Kidney tubule cell (primary cell): ENCODE data around the gene RIC8B.
A peak's percentile ranks its signal among the peaks of the same experiment; 100 is the strongest.

Experiments used
- DNase-seq: peaks from one replicate; pipeline ENCODE4 v3.0.0-alpha.2; 2018; ENCODE audit warnings: low spot score

The RIC8B gene

DNA sequence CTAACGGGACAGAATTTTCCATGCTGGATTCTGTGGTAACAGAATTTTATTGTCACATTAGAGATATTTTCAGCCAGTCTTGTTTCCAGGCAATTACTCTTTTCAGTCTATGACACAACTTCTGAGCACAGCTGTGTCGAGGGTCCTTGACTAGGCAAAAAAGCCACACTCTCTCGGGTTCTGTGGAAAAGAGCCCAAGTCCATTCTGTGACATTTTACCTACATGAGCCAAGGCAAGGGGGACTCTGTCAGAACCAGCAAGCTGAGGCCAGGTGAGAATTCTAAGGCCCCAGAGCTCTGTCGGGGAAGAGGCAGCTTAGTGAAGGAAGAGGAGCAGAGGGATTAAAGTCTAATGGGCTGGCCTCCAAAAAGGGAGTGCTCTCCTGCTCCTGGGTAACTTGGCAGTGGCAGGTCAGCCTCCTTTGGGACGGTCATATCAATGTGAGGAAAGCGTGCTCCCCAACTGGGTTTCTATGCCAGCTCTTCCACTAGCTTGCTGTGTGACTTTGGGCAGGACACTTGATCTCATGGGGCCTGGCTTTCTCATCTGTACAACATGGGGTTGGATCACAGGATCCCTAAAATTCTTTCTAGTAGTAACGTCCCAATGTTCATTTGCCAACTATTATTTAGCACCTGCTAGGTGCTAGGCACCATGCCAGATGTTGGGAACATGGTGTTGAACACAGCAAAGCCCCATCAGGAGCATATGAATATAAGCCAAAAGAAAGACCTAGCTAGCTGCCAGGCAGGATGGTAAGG lies 16.0 kb upstream of the RIC8B start:
- DNase-seq: no peak

DNA sequence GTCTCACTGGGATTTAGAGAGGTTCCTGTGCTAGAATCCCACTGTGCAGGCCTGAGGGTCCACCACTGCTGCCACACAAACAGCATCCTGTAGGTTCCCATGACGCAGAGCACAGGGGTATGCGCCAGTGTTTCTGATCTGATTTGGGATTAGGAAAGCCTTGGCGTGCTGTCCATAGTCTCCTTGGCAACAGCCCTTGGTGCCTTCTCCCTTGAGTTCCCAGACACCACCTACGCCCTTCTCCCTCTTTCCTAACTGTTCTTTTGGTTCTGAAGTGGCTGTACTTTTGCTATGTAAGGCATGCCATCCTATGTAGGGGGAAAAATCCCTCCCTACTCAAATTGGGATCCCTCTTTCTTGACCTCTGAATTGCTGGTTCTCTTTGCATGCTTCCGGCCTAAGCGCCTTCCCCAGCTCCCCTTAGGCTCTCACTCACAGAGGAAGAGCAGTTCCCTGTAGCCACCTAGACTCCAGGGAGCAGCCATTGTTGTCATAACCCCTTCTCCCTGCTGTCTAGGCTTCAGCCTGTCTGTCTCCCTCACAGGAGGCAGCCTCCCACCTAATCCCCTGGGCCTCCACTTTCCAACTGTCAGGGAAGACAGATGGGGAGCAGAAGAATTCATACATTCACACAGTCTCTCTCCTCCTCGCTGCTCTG lies 14.8 kb upstream of the RIC8B start:
- DNase-seq: no peak

DNA sequence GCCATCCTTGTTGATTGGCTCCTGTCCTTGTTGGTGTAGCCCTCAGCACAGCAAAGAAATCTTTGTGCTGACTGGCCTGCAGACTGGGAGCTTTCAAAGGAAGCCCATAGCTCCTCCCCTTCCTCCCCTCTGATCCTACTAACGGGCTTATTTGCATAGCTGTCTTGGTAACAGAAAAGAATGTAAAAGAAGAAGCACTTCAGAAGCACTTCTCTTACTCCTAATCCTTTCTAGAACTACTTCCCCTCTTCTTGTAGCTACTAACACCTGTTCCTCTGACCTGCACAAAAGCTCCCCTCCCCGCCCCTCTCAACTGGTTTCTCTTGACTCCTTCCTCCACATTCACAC lies 14.3 kb upstream of the RIC8B start:
- DNase-seq: no peak

DNA sequence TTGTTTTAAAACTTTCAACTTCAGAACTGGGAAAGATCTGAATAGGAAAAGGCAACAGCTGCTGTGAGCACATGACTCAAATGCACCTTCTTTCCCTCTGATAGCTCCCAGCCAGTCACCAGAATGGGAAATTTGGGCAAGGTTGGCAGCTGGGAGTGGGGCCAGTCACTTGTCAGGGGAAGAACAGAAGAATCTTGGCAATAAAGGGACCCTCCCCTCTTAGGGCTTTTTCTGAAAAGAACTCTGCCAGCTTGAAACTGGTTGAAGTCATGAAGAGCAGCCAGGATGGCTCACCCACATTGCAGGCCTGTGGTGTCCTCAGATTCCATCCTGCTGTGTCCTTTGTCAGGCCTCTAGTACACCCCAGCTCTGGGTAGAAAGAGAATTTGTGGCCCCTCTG lies 10.3 kb upstream of the RIC8B start:
- DNase-seq: no peak

DNA sequence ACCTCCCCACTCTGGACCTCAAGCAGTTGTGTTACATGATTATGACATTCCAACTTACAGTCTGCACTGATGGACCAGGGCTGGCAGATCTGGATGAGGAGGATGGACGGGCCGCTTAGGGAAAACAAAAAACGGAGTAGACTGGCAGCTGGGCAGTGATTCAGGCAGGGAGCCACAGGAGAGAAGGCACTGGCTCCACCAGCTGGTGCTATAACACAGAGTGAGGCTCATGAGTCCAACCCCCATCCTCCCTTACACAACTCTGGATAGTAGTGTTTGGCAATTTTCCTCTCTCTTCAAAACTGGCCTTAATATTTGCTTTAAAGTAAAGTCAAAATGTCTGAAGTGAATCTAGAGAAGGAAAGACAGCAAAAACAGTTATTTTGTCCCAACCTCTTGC lies 9.7 kb upstream of the RIC8B start:
- peak; percentile 10 for DNase-seq

DNA sequence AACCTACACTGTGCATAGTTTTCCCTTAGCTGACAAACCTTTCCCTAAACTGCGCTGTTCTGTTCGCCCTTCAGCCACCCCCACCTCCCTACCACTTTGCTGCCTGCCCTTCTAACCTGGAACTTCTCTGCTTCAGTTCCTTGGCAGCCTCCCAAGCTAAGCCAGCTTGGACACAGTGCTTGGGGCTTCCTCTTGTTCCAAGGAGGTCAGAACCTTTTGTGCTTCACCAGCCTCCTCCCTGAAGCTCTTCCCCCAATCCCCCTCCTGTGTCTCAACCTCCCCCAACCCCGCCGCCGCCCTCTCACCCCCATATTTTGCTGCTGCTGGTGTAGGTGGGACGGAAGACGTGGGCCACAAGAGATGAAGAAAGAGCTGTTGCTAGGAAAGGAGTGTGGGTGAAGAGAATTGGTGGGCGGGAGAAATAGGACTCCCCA lies 8.1 kb upstream of the RIC8B start:
- DNase-seq: peak; percentile 79

DNA sequence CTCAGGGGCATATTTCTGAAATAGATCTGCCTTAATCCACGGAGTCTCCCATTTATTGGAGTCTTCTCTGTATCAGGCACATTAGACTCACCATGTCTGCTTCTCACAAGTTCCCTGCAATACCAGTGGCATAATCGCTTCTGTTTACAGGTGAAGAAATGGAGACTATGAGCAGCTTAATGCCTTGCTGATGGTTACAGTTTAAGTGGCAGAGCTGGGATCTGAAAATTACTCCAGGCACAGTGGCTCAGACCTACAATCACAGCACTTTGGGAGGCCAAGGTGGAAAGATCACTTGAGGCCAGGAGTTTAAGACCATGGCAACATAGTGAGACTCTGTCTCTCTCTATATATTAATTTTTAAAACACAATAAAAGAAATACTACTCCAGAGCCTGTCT lies 7.3 kb upstream of the RIC8B start:
- DNase-seq: peak; percentile 5

DNA sequence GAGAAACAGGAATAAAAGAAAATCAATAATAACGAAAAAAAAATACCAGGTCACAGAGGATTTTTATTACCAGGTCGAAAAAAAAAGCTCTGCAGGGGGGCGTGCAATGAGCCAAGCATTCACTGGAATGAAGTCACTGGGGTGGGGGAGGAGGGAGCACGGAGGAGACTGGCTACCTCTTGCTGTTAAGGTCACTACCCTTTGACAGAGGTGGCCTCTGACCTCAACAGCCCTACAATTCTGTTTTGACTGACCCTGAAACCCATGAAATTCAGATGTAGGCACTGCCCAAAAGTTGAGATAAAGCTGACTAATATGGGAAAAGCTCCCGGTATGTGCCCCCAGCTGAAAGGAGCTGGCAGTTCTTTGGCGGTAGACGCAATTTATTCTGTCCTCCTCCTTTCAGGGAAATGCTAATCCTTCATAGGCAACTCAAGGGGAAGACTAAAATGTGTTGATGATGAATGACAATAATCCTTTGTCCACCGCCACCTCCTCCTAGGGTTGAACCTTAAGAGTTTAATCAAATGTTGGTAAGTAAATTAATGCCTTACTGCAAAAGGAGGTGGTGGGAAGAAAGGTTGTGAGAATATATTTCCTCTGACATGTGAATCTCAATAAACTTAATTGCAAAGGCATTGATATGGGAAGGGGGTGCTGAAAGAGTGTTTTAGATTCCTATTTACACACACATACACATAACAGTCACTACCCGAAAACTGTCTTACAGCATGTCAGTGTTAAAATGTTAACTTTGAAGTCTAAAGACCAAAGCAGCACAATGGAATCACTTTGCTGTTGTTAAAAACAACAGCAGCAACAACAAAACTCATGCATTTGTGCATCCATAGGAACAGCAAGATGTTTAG lies 6.3 kb upstream of the RIC8B start:
- DNase-seq: peak; percentile 82

DNA sequence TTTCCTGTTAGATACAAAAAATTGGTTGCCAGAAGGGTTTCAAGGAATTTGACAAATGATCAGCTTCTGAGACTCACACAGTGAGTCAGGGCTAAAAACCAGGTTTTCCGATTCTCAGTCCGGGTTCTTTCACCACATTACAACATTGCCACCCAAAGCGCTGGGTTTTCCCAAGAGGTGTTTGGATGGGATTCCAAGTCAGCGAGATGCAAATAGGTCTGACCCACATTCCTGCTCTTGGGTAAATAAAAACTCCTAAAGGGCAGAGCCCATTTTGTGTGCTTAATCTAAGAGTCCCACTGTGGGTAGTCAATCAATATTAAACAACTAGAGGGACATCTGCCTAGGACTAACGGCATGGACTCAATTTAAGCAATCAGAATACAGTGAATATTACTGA lies 5.4 kb upstream of the RIC8B start:
- DNase-seq: peak; percentile 93

DNA sequence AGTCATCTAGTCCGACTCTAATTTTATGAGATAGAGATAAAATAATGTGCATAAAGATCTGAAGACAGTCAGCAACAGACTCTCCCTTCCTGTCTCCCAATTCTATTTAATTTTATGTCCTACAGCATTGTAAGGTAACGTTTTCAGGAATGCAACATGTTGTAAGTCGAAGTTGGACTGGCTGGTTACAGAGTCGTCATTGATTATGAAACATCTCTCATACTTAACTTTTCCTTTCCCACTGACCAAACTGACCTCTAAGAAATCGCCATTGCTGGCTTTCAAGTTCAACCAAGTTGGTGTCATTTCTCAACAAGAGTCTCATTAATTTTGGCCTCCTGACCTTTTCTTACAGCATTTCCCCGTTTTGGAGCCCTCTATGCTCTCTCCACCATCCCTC lies 4.9 kb upstream of the RIC8B start:
- peak; percentile 30 for DNase-seq

DNA sequence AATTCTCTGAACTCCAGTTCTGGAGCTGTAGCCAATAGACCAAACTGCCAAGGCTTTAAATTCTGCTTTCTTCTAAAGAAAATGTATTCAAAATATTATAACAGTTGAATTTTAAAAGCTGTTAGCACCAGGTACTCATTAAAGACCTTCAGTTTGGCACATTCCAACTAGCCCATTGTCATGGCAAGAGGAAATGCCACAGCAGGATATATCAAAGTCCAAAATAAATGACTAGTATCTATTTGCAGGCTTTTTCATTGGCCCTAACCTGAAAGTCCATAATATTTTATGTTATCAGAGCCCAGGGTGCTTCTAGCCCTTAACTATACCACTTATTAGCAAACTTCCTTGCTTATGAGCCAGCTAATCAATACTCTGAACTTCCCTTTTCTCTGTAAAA lies 3.1 kb upstream of the RIC8B start:
- DNase-seq: peak; percentile 23

DNA sequence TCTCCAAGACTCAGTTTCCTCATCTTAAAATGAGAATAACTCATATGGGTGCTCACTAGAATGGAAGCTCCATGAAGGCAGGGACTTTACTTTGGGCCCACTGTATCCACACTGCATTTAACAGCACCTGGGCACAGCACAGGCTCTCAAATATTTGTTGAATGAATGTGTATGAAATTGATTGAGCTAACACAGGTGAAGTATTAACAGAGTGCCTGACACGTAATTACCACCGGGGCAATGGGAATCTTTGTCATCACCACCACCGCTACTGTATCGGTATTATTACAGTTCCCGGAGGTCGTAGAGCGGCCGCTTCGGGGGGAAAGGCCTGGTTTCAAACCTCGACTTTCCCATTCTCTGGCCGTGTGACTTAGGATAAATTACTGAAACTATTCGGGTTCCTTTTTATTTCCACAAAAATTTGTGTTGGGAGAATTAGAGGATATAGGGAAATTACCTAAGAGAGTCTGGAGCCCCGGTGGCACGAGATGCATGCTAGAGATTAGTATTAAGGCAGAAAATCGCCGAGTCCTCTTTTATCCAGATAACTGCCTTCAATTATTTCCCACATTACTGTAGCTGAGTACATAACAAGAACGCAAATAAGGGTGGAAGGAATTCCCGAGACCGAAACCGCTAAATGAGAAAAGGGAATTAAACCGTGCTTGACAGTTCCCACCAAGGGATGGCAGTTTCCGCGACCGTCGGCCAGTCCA lies 1.0 kb upstream of the RIC8B start:
- DNase-seq: peak; percentile 80

DNA sequence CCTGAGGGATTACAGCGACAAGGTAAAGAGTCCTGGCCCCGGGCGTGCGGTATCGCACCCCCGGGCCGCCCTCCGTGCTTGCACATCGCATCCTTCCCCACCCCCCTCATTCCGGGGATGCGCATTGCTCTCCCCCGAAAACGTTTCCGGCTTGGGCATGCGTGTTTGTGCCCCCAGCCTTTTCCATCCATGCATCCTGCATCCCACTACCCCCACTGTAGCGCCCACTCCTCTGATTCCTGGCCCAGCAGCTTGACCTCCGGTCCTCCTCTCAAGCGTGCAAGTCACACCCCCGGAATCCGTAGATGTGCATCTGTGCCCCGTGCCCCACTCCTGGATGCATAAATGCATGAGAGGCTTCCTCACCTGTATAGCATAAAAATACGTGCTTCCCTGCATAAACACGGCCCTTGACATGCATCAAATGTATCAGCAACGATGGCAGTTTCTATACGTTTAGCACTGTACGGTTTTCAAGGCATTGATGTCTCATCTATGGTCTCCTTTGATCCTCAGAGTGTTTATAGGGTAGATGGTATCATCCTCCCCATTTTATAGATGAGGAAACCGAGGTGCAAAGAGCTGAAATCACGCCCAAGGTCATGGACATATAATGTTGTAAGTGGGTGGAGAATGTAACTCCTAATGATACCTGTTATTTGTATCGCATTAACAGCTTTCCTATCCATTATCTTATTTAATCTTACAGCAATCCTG lies 484 bp downstream of the RIC8B start:
- DNase-seq: no peak

DNA sequence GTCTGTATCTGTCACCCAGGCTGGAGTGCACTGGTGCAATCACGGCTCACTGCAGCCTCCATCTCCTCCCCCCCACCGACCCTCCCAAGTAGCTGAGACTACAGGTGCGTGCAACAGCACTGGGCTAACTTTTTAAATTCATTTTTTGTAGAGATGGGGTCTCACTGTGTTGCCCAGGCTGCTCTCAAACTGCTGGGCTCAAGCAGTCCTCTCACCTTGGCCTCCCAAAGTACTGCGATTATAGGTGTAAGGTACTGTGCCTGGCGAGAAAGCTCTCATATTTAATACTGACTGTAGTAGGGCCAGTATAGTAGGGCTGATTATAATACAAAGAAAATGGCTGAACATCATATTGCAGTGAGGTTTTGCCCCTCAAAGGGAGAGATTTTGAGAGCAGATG lies 2.4 kb downstream of the RIC8B start:
- no peak for DNase-seq

DNA sequence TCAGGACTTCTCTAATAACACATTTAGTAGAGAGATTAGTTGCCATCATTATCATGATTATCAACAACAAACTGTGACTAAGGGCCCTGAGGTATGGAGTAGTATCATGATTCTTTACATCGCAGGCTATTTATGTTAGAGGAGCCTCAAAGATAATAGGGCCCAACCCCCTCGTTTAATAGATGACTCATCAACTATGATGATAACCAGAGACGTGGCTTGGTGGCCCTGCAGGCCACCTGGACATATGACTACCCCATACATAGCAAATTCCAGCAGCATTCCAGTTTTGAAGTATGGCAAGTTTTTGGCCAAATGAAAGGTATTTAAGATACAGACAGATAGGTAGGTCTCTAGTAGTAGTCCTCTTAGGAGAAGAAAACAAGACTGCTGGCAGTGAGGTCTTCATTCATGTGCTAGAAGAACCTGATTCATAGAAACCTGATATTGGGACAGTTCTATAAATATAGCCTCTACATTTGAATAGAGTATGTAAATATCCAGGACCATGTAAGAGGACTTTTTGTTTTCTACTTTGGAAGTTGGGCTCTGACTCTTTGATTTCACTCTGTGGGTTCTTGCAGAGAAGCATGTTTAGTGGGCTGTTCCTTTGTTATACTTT lies 5.6 kb downstream of the RIC8B start:
- DNase-seq: peak; percentile 29

DNA sequence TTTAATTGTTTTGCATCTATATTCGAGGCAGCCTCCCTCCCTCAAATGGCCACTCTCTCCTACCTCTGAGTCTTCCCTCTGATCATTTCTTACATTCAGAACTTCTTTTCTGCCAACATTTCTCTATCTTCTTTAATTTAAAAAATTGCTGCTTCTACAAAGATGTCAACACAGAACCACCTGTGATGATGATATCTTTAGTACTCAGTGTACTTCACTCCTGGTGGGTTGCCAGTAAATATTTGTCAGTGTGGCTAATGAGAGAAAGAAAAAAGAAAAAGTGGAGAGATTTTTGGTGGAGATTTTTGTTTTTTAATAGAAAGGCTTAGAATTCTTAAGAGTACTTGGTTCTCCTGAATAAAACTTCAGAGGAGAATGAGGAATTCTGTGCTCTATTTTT lies 8.1 kb downstream of the RIC8B start:
- DNase-seq: no peak

DNA sequence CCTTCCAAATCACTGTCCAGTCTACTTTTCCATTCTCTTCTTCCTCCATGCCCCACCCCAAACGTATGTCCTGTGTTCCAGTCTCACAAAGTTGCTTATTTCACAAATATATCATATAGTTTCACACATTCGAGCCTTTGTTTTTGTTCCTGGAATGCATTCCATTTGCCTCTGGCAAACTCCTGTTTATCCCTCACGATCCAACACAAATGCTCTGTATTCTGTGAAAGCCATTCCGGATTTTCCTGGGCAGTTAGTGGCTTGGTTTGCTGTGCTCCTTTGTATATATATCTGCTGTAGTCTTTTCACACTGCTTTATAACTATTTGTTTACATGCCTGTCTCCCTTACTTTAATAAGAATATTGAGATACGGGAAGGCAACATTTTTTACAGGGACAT lies 9.0 kb downstream of the RIC8B start:
- DNase-seq: no peak

DNA sequence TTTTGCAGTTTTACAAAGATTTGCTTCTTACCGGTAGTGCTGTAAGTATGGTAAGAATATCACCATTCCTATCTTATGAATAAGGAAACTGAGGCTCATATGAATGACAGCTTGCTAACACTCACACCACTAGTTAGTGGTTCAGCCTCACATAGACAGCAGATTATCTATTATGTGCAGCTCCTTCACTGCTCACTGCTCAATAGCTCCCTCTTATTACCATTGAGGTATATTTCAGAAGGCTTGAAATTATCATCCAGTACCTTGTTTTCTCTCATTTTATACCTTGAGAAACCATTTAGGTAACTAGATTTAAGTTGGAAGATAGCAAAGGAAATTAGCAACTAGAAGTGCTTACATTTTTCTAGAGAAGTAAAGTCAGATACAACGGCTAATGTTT lies 15.5 kb downstream of the RIC8B start:
- DNase-seq: peak; percentile 9

DNA sequence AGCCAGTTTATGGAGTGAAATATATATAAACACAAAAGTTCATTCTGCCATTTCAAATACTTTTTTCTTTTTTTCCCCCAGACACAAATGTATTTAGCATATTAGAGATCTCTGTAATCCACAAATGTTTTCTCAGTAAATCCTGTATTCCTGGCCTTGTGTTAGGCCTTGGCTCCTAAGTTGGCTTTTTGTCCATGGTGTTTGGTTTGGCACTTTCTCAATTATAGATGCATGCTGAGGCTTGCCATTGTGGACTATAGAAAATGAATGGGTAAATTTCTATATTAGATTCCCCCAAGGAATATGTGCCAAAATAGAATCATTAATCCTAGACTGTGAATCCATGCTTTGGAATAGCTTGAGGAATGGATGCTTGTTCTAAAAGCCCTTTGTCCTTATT lies 17.0 kb downstream of the RIC8B start:
- DNase-seq: no peak

DNA sequence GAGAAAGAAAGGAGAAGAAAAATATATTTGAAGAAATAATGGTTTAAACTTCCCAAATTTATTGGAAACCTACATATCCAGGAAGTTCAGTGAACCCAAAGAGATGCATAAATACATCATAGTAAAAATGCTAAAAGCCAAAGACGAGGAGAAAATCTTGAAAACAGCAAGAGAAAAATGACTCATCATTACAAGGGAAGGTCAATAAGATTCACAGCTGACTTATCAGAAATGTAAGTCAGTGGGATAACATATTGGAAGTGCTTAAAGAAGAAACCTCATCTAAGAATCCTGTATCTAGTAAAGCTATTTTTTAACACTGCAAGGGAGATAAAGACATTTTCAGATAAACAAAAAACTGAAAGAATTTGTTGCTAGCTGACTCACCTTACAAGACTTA lies 19.9 kb downstream of the RIC8B start:
- no peak for DNase-seq

DNA sequence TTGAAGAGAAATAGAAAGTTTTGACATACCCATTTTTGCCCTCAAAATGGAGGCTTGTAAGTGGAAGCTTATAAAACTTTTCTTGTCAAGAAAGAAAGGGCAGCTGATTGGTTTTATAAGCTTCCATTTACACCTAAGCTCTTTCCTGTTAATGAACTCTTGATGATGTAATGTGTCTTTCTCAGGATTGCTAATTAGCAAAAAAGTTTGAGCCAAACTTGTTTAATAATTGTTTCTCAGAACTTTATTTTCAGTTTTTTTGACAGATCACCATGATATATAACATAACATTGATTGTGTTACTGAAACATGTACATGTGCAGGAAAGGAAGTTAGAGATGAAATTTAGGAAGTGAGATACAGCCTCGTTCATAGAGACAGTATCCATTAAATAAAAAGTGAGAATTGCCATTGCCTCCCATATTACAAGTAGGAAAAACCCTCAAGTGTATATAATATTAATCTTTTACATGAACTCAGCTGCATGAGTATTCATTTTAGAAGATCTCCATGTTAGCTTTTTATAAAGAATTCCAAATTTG lies 26.8 kb downstream of the RIC8B start:
- no peak for DNase-seq
